Stimulated activated CD8-positive, alpha-beta memory T cell treated with anti-CD3 and anti-CD28 coated beads, Interleukin-15, amount 100 ng/mL, for 1 hour (primary cell): ENCODE measurements around the gene SPOCK2.
"Not testable (repeated sequence)": the region's sequence is repeated elsewhere in the genome, so short reads cannot be mapped to it uniquely, and the experiment has no call there.

Experiments used
- DNase-seq: peaks from one replicate; pipeline ENCODE4 v3.0.0-alpha.2; 2020; ENCODE audit warnings: low read depth

The SPOCK2 gene

DNA sequence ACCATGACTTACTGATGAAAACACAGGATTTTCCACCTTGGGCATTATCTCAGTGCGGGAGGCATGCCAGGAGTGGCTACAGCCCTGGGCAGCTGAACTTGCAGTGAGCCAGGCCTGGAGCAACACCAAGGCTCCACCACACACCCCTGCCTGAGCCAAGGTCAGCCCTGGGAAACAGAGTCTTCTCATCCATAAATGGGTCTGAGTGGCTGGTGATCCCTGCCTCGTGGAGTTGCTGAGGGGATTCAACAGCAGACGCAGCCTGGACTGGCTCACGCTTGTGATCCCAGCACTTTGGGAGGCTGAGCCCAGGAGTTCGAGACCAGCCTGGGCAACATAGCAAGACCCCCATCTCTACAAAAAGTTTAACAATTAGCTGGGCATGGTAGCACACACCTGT is 32.2 kb downstream of the SPOCK2 start:
- no peak for DNase-seq

DNA sequence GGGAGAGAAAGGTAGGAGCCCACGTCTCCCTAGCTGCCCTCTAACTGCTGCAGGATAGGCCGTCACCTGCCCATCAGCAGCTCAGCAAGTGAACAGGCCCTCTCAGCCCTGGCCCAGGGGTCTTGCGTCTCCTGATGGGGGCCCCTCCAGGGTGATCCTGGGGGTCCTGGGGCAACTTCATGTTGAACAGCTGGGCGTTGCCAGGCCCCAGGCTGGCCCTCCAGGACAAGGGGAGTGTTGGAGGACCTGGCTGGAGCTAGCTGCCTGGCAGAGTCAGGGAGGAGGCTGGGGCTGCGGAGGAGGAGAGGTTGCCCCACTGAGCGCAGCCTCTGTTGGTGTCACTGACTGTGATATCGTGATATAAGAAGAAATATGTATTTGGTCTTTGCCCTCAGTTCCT is 34.7 kb downstream of the SPOCK2 start:
- DNase-seq: no peak

- no peak for DNase-seq
These were observed 37.5 kb downstream of the SPOCK2 start for GRCh38 chr10:72050873-72051272.

DNA sequence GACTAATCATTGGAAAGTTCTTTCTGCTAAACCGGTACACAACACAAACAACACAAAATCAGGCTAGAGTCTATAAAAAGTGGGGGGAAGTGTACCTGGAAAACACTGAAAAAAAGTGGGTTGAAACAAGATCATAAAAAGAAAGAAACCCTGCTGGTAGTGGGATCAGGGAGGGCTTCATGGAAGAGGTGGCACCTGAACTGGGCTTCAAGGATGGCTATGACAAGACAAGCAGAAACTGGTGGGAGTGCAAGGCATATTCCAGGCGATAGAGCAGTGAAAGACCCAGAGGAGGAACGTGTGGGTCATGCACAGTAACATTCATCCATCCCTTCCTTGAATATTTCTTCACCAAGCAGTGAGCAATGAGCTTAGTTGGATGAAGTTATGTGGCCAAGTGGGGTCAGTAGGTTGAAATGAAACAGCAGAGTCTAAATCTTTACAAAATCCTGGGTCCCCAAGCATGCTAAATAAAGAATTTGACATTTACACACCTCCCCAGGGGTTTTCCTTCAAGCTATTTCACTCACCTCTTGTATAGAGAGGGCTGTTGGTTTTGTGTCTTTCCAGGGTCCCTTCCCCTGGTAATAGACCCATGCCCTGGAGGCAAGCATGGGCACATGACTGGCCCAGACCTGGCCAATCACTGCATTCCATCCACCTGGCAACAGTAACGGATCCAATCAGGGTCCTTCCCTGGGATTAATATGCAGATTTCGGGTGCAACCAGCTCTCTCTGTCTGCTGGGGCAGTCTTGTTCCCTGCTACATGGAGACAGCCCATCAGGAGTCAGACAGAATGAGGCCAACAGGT is 38.2 kb downstream of the SPOCK2 start:
- no peak for DNase-seq

- no peak for DNase-seq
These were observed 38.9 kb downstream of the SPOCK2 start for GRCh38 chr10:72049472-72049871.

- peak; percentile 86 for DNase-seq
These were observed 39.8 kb downstream of the SPOCK2 start for GRCh38 chr10:72048450-72049124.

GRCh38 chr10:72045586-72045985 is 42.8 kb downstream of the SPOCK2 start:
- DNase-seq: no peak

- no peak for DNase-seq
These were observed 43.8 kb downstream of the SPOCK2 start for GRCh38 chr10:72044417-72045041.

- no peak for DNase-seq
These were observed 45.1 kb downstream of the SPOCK2 start for GRCh38 chr10:72043016-72043834.

DNA sequence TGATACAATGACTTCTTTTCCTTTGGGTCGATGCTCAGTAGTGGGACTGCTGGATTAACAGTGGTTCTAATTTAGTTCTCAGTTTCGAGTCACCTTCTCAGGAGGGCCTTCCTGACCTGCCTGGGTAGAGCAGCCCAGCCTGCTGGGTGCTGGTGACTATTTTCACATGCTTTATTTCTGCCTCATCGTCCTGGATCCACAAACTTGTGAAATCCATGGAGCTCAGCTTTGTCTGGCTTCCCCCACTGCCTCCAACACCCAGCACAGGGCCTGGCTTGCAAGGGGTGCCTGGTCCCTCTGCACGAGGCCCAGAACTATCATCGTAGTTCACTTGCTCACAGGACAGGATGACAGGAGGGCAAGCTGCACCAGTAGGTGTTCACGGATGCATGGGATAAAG is 46.9 kb downstream of the SPOCK2 start:
- no peak for DNase-seq

DNA sequence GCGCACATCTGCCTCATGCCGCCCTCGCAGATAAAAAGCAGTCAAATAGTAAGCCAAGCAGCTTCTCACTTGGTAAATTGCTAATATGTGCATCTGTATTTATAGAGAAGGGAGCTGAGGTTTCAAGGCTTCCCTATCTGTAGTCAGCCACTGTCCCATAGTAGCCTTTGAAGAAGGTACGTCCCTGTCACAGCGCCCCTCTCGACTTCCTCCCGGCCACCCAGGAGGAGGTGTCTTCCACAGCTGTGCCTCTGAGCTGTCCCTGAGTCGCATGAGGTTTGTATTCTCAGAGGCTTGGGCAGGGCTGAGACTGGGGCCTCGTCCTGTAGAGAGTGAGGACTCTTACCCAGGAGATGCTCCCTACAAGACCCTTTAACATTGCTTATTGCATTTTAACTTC is 49.0 kb downstream of the SPOCK2 start:
- no peak for DNase-seq

GRCh38 chr10:72038458-72039001 is 49.8 kb downstream of the SPOCK2 start:
- no peak for DNase-seq

DNA sequence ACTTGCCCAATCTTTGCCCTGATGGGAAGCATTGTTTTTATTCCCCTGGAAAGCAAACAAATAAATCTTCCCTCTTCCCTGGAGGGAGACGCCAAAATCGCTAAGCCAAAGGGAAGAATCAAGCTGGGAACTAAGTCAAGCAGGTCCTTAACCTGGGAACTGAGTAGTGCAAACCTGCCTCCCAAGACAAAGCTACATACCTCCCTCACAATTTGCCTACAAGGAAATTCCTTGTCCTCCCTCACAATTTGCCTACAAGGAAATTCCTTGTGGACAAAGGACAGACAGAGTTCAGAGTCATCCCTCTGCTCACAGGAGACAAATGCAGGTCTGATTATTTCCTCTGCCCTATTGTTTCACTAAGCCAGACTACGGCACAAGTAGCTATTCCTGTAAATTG is 50.5 kb downstream of the SPOCK2 start:
- DNase-seq: no peak

DNA sequence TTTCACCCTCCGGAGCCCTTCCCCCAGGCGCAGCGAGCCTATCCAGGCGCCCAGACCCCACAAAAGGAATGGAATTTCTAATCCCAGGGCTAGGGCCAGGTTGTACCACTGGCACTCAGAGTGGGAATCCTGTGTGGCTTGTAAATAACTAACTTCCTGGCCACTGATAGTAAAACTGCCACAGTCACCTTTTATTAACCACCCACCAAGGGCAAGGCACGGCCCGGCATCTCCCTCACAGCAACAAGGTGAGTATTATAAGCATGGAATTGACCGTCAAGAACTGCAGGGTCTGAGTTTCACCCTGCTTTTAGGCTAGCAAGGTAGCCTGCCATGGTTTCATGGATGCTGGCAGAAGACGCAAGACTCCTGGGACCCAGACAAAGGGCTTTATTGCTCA is 51.1 kb downstream of the SPOCK2 start:
- DNase-seq: no peak

GRCh38 chr10:72035252-72035887 is 53.0 kb downstream of the SPOCK2 start:
- DNase-seq: no peak

DNA sequence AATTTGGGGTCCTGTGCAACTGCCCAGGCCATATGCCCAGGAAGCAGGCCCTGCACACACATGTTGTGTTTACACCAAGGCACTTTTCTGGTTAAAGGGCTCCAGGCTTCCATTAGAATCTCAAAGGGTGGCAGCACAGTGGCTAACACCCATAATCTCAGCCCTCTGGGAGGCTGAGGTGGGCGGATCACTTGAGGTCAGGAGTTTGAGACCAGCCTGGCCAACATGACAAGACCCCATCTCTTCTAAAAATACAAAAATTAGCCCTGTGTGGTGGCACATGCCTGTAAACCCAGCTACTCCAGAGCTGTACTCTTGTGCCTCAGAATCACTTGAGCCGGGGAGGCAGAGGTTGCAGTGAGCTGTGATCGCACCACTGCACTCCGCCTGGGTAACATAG is 53.6 kb downstream of the SPOCK2 start:
- no peak for DNase-seq

GRCh38 chr10:72034040-72034499 is 54.3 kb downstream of the SPOCK2 start:
- DNase-seq: no peak

DNA sequence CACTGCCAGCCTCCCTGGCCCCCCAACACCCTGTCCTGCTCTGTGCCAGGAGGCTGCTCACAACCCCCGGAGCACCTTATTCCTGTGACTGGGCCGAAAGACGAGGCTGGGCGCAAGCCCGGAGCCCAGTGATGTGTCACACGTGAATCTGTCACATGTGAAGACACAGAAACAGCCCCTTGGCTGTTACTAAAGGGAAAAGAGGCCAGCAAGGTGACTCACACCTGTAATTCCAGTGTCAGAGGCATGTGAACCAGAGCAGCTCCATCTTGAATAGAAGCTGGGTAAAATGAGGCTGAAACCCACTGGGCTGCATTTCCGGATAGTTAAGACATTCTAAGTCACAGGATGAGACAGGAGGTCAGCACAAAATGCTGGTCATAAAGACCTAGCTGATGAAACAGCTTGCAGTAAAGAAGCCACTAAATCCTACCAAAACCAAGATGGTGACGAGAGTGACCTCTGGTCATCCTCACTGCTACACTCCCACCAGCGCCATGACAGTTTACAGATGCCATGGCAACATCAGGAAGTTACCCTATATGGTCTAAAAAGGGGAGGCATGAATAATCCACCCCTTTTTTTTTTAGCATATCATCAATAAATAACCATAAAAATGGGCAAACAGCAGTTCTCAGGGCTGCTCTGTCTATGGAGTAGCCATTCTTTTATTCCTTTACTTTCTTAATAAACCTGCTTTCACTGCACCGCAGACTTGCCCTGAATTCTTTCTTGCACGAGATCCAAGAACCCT is 55.8 kb downstream of the SPOCK2 start:
- DNase-seq: not testable (repeated sequence)

DNA sequence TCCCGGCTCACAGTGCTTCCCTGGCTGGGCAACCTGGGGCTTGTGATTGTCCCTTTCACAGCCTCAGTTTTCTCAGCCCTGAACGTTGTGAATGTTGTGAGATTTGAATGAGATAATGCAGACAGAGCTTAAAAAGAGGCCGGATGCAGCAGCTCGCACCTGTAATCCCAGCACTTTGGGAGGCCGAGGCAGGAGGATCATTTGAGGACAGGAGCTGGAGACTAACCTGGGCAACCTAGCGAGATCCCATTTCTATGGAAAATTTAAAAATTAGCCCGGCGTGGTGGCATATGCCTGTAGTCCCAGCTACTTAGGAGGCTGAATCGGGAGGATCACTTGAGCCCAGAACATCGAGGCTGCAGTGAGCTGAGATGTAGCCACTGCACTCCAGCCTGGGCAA is 56.6 kb downstream of the SPOCK2 start:
- DNase-seq: no peak

GRCh38 chr10:72030762-72031543 is 57.4 kb downstream of the SPOCK2 start:
- no peak for DNase-seq
